HG03460 (cell line): Measurements from ENCODE around the gene IGSF21.
"Not testable (repeated sequence)": the region's sequence is repeated elsewhere in the genome, so short reads cannot be mapped to it uniquely, and the experiment has no call there.

Source experiments
- ATAC-seq: cut with Tn5 transposase; IDR thresholded peaks from one replicate; pipeline ENCODE4 v1.9.1; 2021; ENCODE audit not compliant: unreplicated experiment

Gene IGSF21

DNA sequence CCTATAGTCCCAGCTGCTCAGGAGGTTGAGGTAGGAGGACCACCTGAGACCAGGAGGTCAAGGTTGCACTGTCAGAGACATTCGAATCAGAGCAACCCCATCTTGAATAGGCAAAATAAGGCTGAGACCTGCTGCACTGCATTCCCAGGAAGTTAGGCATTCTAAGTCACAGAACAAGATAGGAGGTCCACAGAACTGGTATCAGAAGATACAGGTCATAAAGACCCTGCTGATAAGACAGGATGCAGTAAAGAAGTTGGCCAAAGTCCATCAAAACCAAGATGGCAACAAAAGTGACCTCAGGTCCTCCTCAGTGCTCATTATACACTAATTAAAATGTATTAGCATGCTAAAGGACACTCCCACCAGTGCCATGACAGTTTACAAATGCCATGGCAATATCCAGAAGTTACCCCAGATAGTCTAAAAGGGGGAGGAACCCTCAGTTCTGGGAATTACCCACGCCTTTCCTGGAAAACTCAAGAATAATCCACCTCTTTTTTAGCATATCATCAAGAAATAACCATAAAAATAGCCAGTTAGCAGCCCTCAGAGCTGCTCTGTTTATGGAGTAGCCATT is 307.9 kb downstream of the IGSF21 start:
- ATAC-seq, result no peak

DNA sequence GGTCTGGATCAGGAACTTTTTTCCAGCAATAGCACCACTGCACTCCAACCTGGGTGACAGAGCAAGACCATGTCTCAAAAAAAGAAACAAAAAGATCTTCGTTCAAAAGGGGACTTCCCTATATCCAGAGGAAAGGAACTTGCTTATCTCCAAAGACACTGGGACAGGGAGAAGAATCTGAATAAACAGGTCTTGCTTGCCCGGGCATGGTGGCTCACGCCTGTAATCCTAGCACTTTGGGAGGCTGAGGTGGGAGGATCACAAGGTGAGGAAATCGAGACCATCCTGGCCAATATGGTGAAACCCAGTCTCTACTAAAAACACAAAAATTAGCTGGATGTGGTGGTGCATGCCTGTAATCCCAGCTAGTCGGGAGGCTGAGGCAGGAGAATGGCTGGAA is 308.5 kb downstream of the IGSF21 start:
- not testable (repeated sequence) for ATAC-seq

DNA sequence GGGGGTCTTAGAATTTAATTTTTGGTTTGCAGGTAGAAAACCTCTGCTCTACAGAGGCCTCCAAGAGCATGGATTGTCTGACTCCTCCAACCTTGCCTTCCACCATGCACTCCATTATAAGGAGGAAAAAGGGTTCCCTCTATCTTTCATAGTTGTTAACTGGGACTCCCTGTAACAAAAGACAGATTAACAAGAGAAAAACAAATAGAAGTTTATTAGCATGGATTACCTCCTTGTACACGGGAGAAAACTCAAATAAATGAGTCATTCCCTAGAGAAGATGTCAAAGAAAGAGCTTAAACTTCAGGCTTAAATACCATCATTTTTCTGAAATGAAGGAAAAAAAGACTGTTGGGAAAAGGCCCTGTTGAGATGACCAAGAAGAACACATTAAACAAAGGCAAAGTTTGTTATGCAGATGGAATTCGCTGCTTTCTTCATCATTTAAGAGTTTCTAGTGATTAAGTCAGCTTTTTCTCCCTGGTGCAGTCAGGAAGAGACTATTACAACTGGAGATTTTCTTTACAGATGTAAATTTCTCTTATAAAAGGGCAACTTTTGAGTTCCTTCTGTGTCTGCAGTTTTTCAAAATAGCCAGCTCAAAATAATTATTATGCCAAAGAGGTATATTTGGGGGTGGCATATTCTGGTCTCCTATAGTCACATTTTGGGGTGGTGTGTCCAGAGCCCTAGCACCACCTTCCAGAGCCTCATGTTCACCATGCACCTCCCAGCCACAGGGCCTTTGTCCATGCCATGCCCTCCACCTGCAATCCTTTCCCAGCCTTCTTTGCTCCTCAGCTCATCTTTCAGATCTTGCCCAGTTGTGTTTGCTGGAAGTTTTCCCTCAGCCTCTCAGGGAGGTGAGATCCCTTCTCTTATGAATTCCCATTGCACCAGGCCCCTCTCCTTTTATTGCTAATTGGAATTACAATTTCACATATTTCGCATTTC is 310.0 kb downstream of the IGSF21 start:
- ATAC-seq, result no peak

DNA sequence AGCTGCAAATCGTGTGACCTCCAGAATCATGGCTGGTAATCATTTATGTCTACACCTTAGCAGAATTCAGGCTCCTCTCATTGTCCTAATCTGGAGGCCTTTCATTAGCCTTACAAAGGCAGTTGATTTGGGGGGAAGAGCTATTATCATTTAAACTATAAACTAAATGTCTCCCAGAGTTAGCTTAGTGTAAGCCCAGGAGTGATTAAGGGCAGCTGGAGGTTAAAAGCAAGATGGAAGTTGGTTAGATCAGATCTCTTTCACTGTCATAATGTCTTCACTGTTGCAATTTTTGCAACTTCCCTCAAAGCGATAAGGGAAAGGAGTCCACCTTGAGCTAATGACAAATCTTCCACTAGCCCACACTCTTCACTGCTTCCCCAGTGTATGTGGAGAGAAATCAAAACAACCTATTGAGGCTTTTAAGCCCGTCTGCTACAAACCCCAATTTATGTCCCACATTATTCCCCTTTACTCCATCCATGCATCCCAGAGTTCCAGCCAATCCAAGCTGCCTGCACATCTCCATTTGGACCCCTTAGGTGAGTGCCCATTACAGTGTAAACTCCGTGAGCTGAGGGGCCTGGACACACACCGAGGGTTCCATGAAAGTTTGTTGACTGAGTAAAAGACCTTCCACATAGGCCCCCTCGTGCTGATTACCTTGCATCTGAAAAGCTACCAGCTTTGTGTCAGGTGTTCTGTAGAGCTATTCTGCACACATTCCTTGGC is 311.7 kb downstream of the IGSF21 start:
- no peak for ATAC-seq

DNA sequence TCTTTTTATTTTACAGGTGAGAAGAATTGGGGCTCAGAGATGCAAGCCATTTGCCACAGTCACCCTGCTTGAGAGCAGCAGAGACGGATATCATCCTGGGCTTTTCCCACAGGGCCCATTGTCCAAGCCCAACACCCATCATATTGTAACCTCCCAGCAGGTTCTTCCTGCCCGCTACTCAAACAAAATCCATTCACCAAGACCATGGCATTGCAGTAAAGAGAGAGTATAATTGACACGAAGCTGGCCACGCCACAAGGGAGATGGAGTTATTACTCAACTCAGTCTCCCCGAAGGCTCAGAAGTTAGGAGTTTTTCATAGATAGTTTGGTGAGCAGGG is 312.2 kb downstream of the IGSF21 start:
- no peak for ATAC-seq

DNA sequence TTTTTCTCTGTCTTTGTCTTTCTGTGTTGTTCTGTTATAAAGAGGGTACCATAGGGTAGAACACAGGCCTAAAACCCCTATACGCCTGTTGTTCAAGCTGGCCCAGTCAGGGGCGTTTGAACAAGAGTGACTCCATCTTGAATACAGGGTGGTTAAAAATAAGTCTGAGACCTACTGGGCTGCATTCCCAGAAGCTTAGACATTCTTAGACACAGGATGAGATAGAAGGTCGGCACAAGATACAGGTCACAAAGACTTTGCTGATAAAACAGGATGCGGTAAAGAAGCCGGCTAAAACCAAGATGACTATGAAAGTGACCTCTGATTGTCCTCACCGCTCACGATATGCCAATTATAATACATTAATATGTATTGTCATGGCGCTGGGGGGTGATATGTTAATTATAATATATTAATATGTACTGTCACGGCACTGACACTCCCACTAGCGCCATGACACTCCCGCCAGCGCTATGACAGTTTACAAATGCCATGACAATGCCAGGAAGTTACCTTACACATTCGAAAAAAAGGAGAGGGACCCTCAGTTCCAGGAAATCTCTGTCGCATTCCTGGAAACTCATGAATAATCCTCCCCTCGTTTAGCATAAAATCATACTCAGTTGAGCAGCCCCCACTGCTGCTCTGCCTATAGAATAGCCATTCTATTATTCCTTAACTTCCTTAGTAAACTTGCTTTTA is 314.6 kb downstream of the IGSF21 start:
- no peak for ATAC-seq

DNA sequence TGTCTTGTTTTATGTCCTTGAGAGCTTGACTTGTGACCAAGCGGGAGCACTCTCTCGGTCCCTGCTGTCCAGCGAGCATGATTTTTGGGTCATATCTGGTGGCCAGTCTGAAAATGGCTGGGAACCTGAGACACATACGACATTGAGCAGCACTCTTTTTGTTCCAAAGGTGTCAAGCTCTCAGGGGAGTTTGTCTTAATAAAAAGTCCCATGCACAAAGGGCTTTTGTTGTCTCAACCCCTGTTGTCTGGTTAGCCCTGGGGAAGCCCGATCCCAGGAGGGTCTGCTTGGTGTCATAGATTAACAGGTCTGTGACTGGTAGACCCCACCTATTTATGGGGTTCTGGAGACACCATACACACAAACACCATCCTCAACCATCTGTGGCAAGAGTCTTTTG is 315.4 kb downstream of the IGSF21 start:
- no peak for ATAC-seq

DNA sequence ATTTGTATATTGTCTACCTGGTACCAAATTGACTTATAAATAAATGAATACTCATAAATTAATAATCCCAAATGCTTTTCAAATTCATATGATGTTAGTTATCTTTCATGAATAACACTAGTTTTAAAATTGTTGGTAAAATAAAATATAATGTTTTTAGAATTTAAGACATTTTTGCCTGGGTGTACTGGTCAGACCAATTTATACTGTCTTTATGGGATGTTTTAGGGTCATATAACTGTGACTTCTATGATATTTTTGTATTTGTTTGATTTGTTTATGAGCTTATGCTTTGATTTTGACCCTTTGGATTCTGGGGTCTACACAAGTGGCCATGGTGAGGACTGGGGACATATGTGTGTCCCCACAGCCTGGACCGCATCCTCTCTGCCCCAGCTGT is 319.0 kb downstream of the IGSF21 start:
- no peak for ATAC-seq
